GM19099 (cell line): Measurements from ENCODE around the gene RINL.

ENCODE experiments used
- POLR2A ChIP-seq: IDR thresholded peaks from 3 replicates; pipeline ENCODE4 v1.6.1; 2011; ENCODE audit warnings: low read depth; ENCODE audit not compliant: insufficient read length; ENCODE audit errors: extremely low read depth

RINL gene

GRCh38 chr19:38868551-38868950 lies 9.5 kb downstream of the RINL start:
- TF ChIP-seq POLR2A, result no peak

- no peak for TF ChIP-seq POLR2A
These were observed 10.8 kb downstream of the RINL start for GRCh38 chr19:38867171-38867780.

GRCh38 chr19:38862321-38863059 lies 15.6 kb downstream of the RINL start:
- no peak for TF ChIP-seq POLR2A

GRCh38 chr19:38861368-38861767 lies 16.7 kb downstream of the RINL start:
- no peak for TF ChIP-seq POLR2A

GRCh38 chr19:38856813-38857212 lies 21.3 kb downstream of the RINL start:
- no peak for TF ChIP-seq POLR2A

GRCh38 chr19:38853214-38853613 lies 24.9 kb downstream of the RINL start:
- no peak for TF ChIP-seq POLR2A

- TF ChIP-seq POLR2A, result peak; percentile 38
These were observed 25.6 kb downstream of the RINL start for GRCh38 chr19:38852231-38853044.

GRCh38 chr19:38851622-38852230 lies 26.3 kb downstream of the RINL start:
- TF ChIP-seq POLR2A, result peak; percentile 66

- TF ChIP-seq POLR2A, result no peak
These were observed 27.0 kb downstream of the RINL start for GRCh38 chr19:38850976-38851621.

GRCh38 chr19:38850436-38850975 lies 27.6 kb downstream of the RINL start:
- peak; percentile 81 for TF ChIP-seq POLR2A

GRCh38 chr19:38849860-38850435 lies 28.1 kb downstream of the RINL start, which contains the start of gene HNRNPL:
Gene HNRNPL, minus strand, starts transcription at chr19:38849986. Its CDS starts 20 bp downstream, at chr19:38849966.
- peak; percentile 95 for TF ChIP-seq POLR2A

GRCh38 chr19:38849147-38849859 lies 28.8 kb downstream of the RINL start:
- no peak for TF ChIP-seq POLR2A
